ENCODE data around the gene CPTP. TPM values are rescaled to one million over a fixed set of nuclear protein-coding genes. Genes with fewer than 3 reads are reported as not detected.

CPTP gene
- total RNA-seq, 1 donor from 2014 or later: 17.5 TPM

DNA sequence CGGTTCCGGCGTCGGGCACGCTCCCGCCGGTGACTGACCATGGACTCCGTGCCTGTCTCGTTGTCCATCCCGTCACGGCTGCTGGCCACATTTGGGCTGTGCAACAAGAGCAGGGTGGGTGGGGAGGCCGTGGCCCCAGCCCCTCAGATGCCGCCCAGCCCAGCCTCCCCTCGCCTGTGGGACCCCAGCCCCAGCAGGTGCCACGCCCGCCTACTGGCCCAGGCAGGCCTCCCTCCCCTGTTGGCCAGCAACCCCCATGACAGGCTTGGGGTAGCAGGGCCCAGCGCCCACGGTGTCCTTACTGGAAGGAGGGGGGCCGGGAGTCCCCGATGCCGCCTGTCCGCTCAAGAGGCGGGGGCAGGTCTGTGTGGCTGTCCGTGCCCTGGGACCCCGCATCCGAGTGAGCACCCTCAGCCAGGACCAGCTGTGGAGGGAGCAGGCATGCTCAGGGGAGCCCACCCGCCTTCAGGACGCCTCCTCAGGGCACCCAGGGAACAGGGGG is 17.5 kb downstream of the CPTP start:
- no peak overlapping the region for H3K27ac Mint-ChIP-seq
- TF ChIP-seq, protein P1, sequence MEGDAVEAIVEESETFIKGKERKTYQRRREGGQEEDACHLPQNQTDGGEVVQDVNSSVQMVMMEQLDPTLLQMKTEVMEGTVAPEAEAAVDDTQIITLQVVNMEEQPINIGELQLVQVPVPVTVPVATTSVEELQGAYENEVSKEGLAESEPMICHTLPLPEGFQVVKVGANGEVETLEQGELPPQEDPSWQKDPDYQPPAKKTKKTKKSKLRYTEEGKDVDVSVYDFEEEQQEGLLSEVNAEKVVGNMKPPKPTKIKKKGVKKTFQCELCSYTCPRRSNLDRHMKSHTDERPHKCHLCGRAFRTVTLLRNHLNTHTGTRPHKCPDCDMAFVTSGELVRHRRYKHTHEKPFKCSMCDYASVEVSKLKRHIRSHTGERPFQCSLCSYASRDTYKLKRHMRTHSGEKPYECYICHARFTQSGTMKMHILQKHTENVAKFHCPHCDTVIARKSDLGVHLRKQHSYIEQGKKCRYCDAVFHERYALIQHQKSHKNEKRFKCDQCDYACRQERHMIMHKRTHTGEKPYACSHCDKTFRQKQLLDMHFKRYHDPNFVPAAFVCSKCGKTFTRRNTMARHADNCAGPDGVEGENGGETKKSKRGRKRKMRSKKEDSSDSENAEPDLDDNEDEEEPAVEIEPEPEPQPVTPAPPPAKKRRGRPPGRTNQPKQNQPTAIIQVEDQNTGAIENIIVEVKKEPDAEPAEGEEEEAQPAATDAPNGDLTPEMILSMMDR (IDR thresholded peaks at IDR 0.05; ENCODE audit: unreplicated experiment): no peak
- no peaks in the 10 kb centered on the region for H3K9me3 Mint-ChIP-seq (ENCODE audit: low read depth)
- DNase-seq (ENCODE audit: low spot score, unreplicated experiment): no peak
- H3K36me3 Mint-ChIP-seq (ENCODE audit: insufficient read depth): peaks cover 9% of the 10 kb centered on the region
- peaks cover under 1% of the 10 kb centered on the region for H3K4me1 Mint-ChIP-seq (ENCODE audit: low read depth)
- no peaks in the 10 kb centered on the region for H3K27me3 Mint-ChIP-seq
- H3K4me3 Mint-ChIP-seq (ENCODE audit: low read depth): no peak overlapping the region

DNA sequence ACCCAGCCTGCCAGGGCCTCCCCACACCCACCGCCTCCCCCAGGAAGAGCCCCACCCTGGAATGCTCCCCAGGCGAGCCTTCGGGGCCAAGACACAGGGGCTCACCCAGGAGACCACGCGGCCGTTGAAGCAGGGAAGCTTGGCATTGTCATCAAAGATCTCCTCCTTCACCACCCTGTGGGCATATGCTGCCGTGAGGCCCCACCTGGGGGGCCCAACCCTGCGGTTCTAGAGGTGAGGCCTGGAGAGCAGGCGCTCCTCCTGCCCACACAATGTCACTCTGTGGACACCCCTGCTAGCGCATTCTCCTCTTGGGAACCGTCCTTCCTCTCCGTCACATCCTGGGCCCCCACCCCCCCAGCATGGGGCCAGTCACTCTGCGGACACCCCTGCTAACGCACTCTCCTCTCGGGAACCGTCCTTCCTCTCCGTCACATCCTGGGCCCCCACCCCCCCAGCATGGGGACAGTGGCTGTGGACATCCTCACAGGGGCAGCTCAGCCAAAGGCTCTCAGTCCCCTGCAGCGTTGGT is 18.0 kb downstream of the CPTP start:
- no peaks in the 10 kb centered on the region for H3K9me3 Mint-ChIP-seq (ENCODE audit: low read depth)
- no peak for DNase-seq (ENCODE audit: low spot score, unreplicated experiment)
- H3K27me3 Mint-ChIP-seq: no peaks in the 10 kb centered on the region
- TF ChIP-seq, protein P1 (IDR thresholded peaks at IDR 0.05; ENCODE audit: unreplicated experiment): no peak
- H3K4me1 Mint-ChIP-seq (ENCODE audit: low read depth): peaks cover 5% of the 10 kb centered on the region
- H3K27ac Mint-ChIP-seq: no peak overlapping the region
- H3K36me3 Mint-ChIP-seq (ENCODE audit: insufficient read depth): peaks cover 9% of the 10 kb centered on the region
- H3K4me3 Mint-ChIP-seq (ENCODE audit: low read depth): no peak overlapping the region

DNA sequence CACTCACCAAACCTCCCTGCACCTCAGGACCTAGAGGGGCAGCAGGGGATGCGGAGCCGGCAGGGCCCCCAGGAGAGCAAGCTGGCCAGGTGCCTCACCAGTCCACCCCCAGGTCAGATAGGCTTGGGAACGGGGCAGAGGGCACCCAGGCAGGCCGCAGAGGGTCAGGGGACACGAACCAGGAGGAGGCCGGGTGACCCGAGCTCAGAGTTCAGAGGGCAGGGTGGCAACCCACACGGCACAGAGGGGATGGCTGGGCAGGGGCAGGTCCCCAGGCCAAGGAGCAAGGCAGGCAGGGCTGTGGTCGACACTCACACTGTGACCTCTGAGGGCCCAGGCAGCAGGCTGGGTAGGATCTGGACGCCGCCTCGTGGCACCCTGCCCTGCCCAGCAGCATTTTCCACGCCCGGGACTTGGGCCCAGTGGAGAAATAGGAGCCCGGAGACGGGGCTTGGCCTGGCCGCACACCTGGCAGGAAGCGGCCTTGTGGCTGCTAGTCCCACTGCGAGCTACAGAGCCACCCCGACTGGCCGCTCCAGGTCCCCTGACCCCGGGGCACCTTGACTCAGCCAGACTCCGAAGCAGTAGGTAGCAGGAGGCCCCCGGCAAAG is 19.3 kb downstream of the CPTP start:
- no peak overlapping the region for H3K4me3 Mint-ChIP-seq (ENCODE audit: low read depth)
- no peaks in the 10 kb centered on the region for H3K27me3 Mint-ChIP-seq
- H3K9me3 Mint-ChIP-seq (ENCODE audit: low read depth): no peaks in the 10 kb centered on the region
- H3K27ac Mint-ChIP-seq: no peak overlapping the region
- peaks cover 9% of the 10 kb centered on the region for H3K4me1 Mint-ChIP-seq (ENCODE audit: low read depth)
- H3K36me3 Mint-ChIP-seq (ENCODE audit: insufficient read depth): peaks cover 9% of the 10 kb centered on the region
- DNase-seq (ENCODE audit: low spot score, unreplicated experiment): no peak
- TF ChIP-seq, protein P1 (IDR thresholded peaks at IDR 0.05; ENCODE audit: unreplicated experiment): no peak

DNA sequence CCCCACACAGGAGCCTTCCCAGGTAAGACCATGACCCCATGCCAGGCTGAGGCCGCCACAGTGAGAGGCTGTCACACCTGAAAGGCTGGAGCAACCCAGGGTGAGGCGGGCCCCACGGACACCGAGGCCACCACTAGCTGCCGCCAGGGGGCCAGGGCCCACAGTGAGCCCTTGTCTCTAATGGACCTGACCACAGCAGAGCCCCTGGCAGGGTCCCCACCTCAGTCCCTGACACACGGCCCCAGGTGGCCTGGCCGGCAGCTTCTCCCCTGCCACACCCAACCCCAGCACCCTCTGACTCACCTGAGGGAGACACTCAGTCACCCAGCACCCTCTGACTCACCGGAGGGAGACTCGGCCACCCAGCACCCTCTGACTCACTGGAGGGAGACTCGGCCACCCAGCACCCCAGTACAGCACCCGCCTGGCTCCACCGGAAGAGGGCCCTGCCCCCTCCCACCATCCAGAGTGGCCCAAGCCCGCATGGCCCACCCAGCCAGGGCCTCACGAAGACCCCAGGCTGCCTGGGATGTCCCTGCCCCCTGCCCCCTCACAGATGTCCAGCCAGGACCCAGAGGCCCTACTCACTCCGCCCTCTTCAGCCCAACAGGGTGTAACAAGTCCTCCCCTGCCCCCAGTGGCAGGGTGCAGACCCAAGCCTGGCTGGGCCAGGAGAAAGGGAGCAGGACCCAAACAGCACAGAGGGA is 20.2 kb downstream of the CPTP start:
- no peak overlapping the region for H3K4me3 Mint-ChIP-seq (ENCODE audit: low read depth)
- no peaks in the 10 kb centered on the region for H3K27me3 Mint-ChIP-seq
- H3K4me1 Mint-ChIP-seq (ENCODE audit: low read depth): peaks cover 9% of the 10 kb centered on the region
- TF ChIP-seq, protein P1 (IDR thresholded peaks at IDR 0.05; ENCODE audit: unreplicated experiment): peak; percentile 66
- no peaks in the 10 kb centered on the region for H3K9me3 Mint-ChIP-seq (ENCODE audit: low read depth)
- no peak overlapping the region for H3K27ac Mint-ChIP-seq
- peaks cover 7% of the 10 kb centered on the region for H3K36me3 Mint-ChIP-seq (ENCODE audit: insufficient read depth)
- DNase-seq (ENCODE audit: low spot score, unreplicated experiment): peak; percentile 48

DNA sequence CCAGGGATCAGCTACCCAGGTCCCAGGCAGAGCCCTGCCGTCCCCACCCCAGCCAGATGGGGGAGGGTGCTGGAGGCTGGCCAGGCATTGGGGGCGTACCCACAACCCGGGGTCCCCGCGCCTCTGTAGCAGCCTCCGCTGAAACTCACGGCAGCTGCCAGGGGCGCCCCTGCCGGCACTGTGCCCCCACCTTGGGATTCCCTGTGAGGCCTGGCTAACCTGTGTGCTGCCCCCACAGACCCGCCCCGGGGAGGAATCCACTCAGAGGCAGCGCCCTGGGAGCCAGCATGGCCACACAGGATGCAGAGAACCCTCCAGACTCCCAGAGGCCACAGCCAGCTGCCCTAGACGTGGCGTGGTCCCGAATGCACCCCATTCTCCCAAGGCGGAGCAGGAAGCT is 20.8 kb downstream of the CPTP start:
- Mint-ChIP-seq H3K27ac (no peak overlapping the region), H3K4me1 (ENCODE audit: low read depth) (peaks cover 9% of the 10 kb centered on the region), H3K36me3 (ENCODE audit: insufficient read depth) (peaks cover 7% of the 10 kb centered on the region), H3K9me3 (ENCODE audit: low read depth) (no peaks in the 10 kb centered on the region), H3K4me3 (ENCODE audit: low read depth) (no peak overlapping the region), H3K27me3 (no peaks in the 10 kb centered on the region)
- TF ChIP-seq, protein P1 (IDR thresholded peaks at IDR 0.05; ENCODE audit: unreplicated experiment): no peak
- no peak for DNase-seq (ENCODE audit: low spot score, unreplicated experiment)

Measured in progenitor cell of endocrine pancreas (in vitro differentiated cells).